Gastrocnemius medialis (tissue), 4 donors: ENCODE measurements around the gene KCND3.

Experiments
- CTCF ChIP-seq, 5 experiments: fragments of 450-650 bp in 3 of 5; fragments of 200-600 bp in 2 of 5; sonication (generic) in 2 of 5; IDR thresholded peaks in 4 of 5; conservative IDR thresholded peaks in 1 of 5; 1 replicate in 4 of 5; 2 replicates in 1 of 5; pipeline ENCODE4 v1.5.1; 2016 to 2019; ENCODE audit warnings: antibody characterized with exemption in 5 of 5, mild to moderate bottlenecking in 3 of 5, moderate library complexity in 3 of 5
- POLR2A ChIP-seq, 2 donors: fragments of 450-650 bp; IDR thresholded peaks; one replicate each; pipeline ENCODE4 v1.6.1; 2017; ENCODE audit warnings: antibody characterized with exemption in 2 of 2, mild to moderate bottlenecking in 2 of 2, moderate library complexity in 2 of 2

- TF ChIP-seq POLR2A (IDR thresholded peaks at IDR 0.05) (no peak), CTCF (IDR thresholded peaks at IDR 0.05 in 4 of 5, conservative IDR thresholded peaks at IDR 0.05 in 1 of 5) (peak; percentile 86 to 95 (median 87))
Measured at GRCh38 chr1:111769517-111770146, 219.8 kb downstream of the KCND3 start.
